Retinal pigment epithelial cell (primary cell): ENCODE measurements around the gene SLC13A5.
"Not testable (repeated sequence)": the region's sequence is repeated elsewhere in the genome, so short reads cannot be mapped to it uniquely, and the experiment has no call there.

Source experiments
- DNase-seq: peaks from one replicate; pipeline ENCODE4 v3.0.0-alpha.2; 2010; ENCODE audit warnings: low read depth
- H3K4me3 ChIP-seq: 2 replicates; pipeline ENCODE4 v1.5.1; 2011; ENCODE audit warnings: mild to moderate bottlenecking, low read length, control low read depth, moderate library complexity
- TF ChIP-seq, protein P1 (sequence below): conservative IDR thresholded peaks from 2 replicates; pipeline ENCODE4 v1.5.1; 2011; ENCODE audit warnings: low read depth, low read length, control low read depth, inconsistent platforms

Gene SLC13A5

DNA sequence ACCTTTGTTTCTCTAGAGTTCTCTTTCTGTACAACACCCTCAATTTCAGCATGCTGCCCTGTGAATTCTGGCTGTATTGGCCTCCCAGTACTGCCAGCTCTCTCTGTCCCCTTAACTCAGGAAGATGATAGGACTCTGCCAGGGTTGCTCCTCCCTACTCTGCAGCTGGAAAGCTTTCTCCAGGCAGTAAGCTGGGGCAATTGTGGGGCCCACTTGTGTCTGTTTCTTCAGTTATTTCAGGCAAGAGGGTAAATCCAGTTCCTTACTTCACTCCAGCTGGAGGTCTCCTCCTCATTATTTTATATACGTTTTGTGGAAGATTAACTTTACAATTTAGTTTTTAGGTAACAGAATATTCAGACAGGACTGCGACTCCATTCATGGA lies 51.7 kb downstream of the SLC13A5 start:
- H3K4me3 ChIP-seq = no peak overlapping the region
- DNase-seq = no peak
- TF ChIP-seq, protein P1, sequence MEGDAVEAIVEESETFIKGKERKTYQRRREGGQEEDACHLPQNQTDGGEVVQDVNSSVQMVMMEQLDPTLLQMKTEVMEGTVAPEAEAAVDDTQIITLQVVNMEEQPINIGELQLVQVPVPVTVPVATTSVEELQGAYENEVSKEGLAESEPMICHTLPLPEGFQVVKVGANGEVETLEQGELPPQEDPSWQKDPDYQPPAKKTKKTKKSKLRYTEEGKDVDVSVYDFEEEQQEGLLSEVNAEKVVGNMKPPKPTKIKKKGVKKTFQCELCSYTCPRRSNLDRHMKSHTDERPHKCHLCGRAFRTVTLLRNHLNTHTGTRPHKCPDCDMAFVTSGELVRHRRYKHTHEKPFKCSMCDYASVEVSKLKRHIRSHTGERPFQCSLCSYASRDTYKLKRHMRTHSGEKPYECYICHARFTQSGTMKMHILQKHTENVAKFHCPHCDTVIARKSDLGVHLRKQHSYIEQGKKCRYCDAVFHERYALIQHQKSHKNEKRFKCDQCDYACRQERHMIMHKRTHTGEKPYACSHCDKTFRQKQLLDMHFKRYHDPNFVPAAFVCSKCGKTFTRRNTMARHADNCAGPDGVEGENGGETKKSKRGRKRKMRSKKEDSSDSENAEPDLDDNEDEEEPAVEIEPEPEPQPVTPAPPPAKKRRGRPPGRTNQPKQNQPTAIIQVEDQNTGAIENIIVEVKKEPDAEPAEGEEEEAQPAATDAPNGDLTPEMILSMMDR = no peak

DNA sequence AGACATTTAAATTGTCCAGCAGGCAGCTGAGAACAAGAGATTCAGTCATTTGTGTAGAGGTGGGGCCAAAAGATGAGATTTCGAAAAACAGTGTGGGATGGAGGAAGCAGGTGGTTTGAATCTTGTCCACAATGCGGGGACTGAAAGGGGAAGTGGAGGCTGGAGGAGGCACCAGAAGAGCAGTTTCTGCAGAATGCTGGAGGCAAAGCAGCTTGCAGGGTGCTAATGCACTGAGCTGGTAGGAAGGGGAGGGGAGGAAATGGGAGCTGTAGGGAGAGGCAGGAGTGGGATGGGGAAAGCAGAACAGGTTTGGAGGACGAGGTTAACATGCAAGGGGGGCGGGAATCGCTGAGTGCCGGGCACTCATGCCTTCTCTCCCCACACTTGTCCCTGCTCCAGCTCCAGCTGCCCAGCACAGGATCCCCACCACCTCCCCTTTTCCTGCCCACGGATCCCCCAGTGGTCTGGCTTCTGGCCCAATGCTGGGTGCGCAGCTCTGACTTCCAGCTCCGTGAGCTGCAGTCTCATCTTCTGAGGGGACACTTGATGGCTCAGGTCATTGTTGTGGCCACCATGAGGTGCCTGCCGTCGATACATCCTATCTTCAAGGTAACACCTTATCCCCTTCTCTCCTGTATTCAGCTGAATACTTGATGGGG lies 52.2 kb downstream of the SLC13A5 start:
- TF ChIP-seq, protein P1 = no peak
- H3K4me3 ChIP-seq = no peak overlapping the region
- DNase-seq = no peak

DNA sequence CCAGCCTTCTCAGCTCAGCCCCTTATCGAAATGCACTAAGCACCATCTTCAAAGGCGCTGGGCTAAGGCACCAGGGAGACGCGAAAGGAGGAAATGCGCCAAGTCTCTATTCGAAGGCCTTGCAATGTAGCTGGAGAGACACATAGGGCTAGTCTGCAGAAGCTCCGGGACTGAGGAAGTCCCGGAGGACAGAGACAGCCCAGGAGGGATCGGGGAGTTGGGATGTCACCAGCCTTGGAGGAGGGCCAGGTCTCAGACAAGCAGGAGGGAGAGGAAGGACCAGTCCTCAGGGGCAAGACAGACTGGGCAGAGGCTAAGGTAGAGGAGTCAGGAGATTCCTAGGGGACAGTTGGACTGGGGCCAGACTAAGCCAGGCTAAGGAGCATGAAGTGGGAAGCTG lies 53.1 kb downstream of the SLC13A5 start:
- no peak overlapping the region for H3K4me3 ChIP-seq
- no peak for DNase-seq
- TF ChIP-seq, protein P1 = no peak

DNA sequence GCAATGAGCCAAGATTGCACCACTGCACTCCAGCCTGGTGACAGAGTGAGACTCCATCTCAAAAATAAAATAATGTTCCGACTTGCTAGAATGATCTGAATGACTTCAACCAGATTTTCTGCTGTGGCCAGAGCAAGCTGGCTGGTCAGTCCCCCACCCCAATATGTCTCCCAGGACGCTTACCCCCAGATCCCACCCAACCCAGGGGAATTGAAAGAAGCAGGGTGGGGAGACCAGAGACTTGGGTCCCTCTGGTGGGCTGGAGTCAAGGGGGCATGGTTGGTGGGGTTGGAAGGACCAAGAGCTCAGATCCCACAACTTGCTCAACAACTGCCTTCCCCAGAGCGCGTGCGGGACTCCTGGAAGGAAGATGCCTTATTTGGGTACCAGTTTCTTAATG lies 54.8 kb downstream of the SLC13A5 start:
- DNase-seq, H3K4me3 ChIP-seq: not testable (repeated sequence)

DNA sequence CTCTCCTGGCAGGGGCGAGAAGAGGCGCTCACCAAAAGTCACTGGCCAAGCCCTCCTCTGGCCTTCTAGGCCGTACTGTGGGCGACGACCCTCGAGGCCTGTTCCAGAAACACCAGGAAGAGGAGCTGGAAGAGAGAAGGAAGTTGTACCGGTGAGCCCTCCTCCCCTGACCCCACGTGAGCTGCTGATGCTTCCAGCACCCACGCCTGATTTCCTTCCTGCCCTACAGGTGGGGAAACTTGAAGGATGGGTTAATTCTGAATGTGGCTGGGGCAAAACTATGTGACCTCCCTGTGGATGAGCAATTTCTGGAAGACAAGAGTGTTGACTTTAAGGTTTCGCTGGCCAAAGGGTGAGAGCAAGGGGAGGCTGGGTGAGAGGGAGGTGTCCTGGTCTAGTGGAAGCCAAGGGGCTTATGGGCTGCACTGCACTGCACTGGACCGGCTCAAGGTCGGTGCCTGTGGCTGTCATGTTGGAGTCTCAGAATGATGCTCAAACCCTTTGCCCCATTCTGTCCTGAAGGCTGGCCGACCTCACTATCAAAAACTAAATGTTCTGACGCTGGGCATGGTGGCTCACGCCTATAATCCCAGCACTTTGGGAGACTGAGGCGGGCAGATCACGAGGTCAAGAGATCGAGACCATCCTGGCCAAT lies 55.4 kb downstream of the SLC13A5 start:
- no peak for DNase-seq
- no peak overlapping the region for H3K4me3 ChIP-seq
- TF ChIP-seq, protein P1 = no peak

DNA sequence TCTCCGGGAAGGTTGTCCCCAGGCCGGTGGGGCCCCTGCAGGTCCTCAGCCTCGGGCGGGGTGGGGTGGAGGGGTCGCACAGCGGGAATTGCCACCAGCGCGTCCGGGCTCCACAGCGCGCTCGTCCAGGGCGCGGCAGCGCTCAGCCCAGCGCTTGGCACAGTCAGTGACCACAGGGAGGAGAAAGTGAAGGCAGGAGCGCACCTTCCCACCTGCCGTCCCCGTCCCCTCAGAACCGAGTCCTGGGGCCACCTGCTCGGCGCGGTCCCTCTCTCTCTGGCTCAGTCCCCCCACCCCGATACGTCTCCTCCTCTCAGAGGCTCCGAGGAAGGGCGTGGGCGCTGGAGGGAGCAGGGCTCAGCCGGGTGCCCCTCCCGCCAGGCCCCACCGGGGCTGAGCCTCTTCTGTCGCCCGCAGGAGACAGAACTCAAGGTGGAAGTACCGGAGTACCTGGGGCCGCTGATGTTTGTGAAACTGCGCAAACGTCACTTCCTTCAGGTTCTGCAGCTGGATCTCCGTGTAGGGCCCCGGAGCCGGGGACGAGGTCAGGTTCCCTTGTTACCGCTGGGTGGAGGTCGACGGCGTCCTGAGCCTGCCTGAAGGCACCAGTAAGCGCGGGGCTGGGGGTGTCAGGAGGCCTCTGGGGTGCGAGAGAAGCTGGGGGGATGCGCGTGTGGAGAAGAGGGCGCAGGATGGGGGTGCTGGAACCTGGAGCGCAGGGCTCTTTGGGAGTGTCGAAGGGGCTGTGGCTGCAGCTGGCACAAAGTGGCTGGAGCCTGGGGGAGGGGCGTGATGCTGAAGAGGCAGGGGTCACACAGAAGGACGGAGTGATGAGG lies 56.2 kb downstream of the SLC13A5 start:
- DNase-seq, H3K4me3 ChIP-seq: not testable (repeated sequence)

DNA sequence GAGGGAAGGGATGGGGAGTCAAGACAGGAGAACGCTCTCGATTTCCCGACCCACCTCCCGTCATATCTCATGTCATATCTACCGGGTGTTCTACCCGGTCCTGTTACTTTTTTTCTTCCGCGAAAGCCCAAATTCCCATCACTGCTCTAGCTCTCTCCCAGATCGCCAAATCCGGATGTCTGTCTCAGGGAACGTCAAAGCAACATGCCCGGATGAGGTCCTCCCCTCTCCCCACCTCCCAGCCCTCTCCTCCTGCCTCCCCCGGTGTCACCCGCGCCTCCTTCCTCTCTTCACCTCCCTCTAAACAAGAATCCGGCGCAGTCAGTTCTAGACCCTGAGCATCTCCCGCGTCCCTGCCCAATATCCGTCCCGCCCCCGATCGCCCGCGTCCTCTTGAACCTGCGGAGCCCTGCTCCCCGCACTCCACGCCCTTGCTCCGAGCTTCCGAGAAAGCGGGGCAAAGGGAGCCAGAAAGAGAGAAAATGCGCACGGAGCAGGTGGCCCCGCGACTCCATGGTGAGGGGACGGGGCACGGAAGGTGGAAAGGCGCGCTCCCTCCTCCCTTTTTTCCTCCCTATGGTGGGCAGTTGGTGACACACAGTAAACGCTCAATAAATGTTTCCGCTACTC lies 57.3 kb downstream of the SLC13A5 start:
- not testable (repeated sequence) for DNase-seq

DNA sequence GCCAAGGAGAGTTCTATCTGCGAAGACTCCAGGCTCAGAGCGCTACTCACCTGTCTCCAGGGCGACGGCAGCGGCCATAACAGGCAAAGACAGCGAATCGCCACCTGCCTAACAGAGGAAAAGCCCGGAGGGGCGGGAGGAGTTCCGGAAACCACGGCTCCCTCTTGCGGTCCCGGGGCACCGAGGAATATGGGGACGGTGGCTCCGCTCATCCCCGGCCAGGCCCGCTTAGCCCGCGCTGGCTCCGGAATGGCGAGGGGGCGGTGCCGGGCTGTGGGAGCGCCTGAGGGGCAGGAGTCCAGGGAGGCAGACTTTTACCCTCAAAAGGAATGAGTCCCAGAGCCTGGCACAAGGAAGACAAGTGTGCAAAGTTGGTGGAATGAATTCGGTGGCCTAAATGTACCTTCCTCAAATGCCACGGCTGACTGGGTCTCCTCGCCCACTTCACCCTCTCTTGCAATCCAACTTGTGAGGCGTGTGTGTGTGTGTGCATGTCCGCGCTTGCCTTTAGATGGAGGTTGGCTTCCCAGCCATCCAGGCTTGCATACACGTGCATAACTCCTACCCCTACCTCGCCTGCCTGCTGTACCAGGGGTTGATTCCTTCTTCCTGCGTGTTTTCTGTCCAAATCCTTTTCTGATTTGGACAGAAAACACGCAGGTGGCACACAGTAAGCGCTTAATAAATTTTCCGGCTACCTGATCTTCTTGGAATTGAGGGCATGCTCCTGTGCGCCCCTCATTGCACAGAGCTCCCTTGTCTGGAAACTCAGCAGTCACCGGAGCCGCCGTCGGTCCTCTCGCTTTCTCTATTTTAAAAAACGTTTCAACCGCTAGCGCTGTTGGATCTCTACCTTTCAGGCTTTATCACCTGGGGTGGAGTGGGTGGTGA lies 58.1 kb downstream of the SLC13A5 start:
- DNase-seq = no peak
- TF ChIP-seq, protein P1 = peak; percentile 35
- H3K4me3 ChIP-seq = peak overlapping the region; percentile 35

More for the DNA sequence above, 57.3 kb downstream of the SLC13A5 start:
- H3K4me3 ChIP-seq = not testable (repeated sequence)
